ENCODE results near the gene OR5P2.
"Not testable (repeated sequence)": the region's sequence is repeated elsewhere in the genome, so short reads cannot be mapped to it uniquely, and the experiment has no call there.

OR5P2 gene

DNA sequence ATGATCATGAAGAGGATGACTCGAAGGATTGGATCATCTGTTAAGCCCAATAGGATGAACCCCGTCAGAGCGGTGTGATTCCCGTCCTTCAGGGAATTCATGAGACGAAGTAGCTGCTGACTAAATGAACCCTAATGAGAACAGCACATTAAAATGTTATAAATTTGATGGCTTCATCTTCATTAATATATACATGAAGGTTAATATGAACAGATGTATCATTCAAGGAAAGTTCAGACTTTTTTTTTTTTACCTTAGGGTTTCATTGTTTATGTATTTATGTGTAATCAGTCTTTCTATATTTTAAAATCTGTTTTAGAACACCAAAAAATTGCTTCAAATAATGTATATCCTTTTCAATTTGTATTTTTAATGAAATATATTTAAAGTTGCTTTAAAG is at the start of gene OR5P2:
Gene OR5P2 (minus strand): TSS at position 101 of the 400 bp plus-strand sequence. CDS start 0 bp downstream, at position 101.
- DNase-seq, result no peak

DNA sequence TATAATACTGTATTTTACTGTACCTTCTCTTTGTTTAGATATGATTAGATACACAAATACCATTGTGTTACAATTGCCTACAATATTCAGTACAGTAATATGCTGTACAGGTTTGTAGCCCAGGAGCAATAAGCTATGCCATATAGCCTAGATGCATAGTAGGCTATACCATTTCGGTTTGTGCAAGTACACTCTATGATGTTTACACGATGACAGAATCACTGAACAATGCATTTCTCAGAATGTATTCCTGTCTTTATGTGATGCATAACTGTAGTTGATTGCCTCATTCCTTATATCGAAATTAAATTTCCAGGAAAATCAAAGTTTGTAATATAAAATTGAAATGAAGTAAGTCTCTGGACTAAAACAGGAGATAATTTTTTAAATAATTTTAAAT is 49.3 kb upstream of the OR5P2 start:
- DNase-seq, result no peak

DNA sequence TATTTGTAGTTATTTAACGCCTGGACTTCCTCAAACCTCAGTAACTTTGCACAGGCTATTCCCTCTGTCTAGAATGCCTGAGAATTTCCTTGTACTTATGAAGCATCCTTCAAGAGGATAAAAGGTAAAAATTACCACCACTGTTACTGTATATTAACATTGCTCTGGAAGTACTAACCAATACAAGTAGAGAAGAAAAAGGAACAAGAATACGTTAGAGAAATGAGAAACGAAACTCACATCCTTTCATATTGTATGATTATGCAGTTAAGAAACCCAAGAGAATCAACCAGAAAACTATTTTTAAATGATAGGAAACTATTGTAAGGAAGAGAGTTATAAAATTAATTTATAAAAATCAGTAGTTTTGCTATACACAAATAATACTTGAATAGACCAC is 48.2 kb upstream of the OR5P2 start:
- DNase-seq, result no peak

GRCh38 chr11:7844521-7844920 is 47.8 kb upstream of the OR5P2 start:
- no peak for DNase-seq

DNA sequence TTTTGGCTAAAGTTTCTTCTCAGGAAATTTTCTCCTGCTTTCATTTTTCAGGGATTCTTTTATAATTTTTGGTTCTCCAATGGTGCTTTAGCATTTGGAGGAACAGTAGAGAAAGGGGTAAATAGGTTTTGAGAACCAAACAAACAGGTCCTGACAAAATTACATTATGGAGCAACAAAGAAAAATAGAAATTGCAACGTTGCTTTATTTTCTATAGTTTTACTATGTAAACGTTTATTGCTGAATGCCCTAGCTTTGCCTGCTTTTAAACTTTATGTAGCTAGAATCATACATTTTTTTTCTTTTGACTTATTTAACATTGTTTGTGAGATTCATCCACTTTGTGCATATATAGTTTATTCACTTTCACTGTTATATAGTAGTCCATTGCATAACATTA is 43.8 kb upstream of the OR5P2 start:
- DNase-seq, result no peak

GRCh38 chr11:7833527-7833926 is 36.8 kb upstream of the OR5P2 start:
- DNase-seq, result no peak

DNA sequence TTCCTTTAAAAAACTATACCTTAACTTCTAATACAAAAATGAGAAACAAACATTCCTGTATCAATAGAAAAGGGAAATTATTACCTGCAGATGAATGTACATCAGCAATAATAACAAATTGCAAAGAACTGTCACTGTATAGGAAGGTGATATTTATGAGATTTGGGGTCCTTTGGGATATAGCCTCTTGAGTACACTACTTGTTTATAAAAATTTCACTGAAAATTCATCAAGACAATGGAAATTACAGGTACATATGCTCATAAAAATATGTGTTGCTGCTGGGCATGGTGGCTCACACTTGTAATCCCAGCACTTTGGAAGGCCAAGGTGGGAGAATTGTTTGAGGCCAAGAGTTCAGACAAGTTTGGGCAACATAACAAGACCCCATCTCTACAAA is 34.0 kb upstream of the OR5P2 start, which contains the start of gene OR5P3:
Gene OR5P3 (minus strand): TSS at position 101 of the 400 bp plus-strand sequence.
- no peak for DNase-seq

DNA sequence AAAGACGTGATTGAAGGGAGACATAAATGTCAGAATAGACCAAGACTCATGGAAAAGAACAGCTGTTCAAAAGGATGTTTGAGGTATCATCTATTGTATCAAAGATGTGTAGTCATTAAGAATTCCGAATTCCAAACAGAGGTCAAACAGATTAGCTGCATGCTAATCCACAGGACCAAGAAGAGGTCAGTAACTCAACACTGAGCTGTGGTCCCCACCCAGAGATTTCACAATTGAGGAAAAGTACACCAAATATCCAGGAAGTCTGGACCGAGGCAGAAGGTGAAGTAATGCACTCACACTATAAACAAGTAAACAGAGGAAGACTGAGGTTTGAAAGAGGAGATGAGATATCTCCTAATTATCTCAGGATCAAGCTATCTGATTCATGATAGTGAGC is 29.6 kb upstream of the OR5P2 start:
- DNase-seq, result no peak

DNA sequence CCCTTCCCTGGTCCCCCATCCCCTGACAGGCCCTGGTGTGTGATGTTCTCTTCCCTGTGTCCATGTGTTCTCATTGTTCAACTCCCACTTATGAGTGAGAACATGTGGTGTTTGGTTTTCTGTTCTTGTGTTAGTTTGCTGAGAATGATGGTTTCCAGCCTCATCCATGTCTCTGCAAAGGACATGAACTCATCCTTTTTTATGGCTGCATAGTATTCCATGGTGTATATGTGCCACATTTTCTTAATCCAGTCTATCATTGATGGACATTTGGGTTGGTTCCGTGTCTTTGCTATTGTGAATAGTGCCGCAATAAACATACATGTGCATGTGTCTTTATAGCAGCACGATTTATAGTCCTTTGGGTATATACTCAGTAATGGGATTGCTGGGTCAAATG is 23.7 kb upstream of the OR5P2 start:
- DNase-seq, result not testable (repeated sequence)

- DNase-seq, result not testable (repeated sequence)
These were observed 18.2 kb upstream of the OR5P2 start for GRCh38 chr11:7814897-7815296.

GRCh38 chr11:7810301-7810700 is 13.6 kb upstream of the OR5P2 start:
- DNase-seq, result not testable (repeated sequence)

DNA sequence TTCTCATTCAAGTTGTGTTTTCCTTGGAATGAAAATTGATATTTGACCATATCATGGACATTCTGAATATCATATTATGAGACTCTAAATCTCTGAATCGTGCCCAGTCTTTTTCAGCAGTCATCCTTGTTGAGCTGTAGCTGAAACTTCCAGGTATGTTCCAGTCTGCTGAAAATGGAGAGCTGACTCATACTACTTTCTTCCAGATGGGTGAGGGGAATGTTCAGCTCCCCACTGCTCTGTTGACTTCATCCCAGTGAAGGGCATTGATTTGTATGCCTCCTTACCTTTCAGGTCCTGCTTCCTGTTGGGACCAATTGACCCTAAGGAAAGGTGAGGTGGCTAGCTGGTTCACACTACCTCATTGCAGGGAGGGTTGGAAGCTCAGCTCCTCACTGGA is 3.5 kb downstream of the OR5P2 start:
- no peak for DNase-seq

DNA sequence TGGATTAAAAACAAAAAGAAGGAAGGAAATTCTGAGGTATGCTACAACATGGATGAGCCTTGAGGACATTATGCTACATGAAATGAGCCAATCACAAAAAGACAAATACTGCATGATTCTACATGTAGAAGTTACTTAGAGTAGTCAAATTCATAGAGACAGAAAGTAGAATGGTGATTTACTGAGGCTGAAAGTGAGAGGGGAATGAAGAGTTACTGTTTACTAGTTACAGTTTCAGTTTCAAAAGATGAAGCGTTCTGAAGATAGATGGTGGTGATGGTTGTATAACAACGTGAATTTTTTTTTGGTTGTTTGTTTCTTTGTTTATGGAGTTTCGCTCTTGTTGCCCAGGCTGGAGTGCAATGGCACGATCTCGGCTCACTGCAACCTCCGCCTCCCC is 9.5 kb downstream of the OR5P2 start:
- DNase-seq, result no peak

DNA sequence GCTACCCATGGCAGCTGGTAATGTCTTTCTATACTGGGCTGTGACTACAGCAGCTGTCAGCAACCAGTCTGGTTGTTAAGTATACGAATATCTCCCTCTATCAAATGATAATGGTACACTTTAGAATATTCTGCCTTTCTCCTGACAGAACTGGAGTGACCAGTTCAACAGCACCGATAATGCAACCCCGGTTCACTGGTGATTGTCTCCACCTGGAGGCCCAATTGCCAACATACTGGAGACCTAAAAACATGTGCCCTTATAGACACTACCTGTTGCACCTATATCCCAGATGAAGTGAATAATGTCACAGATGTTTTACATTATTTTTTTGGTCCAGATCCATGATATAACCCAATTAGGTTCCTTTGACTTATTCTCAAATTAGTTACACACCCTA is 21.1 kb downstream of the OR5P2 start:
- no peak for DNase-seq

DNA sequence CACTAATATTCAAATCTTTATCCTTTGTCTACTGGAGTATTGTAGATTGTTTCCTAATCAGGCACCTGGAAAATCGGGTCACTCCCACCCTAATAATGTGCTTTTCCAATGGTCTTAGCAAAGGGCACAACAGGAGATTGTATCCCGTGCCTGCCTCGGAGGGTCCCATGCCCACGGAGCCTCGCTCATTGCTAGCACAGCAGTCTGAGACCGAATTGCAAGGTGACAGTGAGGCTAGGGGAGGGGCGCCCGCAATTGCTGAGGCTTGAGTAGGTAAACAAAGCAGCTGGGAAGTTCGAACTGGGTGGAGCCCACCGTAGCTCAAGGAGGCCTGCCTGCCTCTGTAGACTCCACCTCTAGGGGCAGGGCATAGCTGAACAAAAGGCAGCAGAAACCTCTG is 32.4 kb downstream of the OR5P2 start:
- not testable (repeated sequence) for DNase-seq

- DNase-seq, result no peak
These were observed 37.7 kb downstream of the OR5P2 start for GRCh38 chr11:7759010-7759409.

DNA sequence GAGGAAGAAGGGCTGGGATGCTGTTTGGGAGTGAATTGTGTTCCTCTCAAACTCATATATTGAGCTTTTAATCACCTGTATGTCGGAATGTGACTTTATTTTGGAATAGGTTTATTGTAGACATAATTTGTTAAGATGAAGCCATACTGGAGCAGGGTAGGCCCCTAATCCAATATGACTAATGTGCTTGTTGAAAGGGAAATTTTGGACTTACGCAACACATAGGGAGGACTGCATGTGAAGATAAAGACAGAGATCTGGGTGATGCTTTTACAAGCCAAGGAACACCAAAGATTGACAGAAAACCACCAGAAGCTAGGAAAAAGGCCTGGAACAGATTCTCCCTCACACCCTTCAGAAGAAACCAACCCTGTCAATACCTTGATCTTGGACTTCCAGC is 47.3 kb downstream of the OR5P2 start:
- DNase-seq, result no peak

Measured in 8988T (cell line).